NCI-H1436 (cell line): ENCODE data around the gene OSGIN1.

Experiments
- DNase-seq: peaks from one replicate; lab custom pipeline; 2025; lab: John Stamatoyannopoulos, UW

Gene OSGIN1

DNA sequence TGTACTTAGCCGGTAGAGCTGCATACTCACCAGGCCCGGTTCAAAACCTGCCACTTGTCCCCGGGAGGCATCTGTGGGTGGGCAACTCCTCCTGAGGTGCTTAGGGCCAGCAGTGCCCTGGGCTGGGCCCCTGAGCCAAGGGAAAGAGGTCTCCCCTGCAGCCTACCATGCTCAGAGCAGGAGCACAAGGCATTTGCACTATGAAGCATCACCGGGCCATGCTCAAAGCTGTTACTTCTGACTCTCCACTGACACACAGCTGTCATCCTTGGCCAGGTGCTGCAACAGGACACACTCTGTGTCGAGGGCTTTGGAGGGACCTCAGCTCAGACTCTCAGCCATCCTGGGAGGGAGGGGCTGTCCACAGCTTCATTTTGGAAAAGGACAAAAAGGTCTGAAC lies 52.4 kb downstream of the OSGIN1 start:
- no peak for DNase-seq

GRCh38 chr16:84007520-84007919 lies 54.5 kb downstream of the OSGIN1 start:
- DNase-seq: no peak

DNA sequence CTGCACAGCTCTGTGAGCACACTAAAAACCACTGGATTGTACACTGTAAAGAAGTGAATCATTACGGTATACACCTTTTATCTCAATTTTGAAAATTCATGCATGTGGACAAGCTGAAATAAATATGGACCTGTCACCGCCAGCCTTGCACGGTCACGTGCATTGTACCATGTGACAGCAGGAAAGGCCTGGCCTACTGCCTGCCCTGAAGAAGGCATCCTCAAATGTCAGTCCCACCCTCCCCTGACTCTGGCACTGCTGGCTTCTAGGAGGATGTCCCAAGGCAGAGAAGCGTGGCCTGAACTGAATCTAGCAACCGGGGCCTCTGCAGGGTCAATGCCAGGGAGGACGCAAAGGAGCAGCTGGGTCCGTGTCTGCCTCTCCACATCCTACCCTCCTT lies 54.9 kb downstream of the OSGIN1 start:
- DNase-seq: no peak

DNA sequence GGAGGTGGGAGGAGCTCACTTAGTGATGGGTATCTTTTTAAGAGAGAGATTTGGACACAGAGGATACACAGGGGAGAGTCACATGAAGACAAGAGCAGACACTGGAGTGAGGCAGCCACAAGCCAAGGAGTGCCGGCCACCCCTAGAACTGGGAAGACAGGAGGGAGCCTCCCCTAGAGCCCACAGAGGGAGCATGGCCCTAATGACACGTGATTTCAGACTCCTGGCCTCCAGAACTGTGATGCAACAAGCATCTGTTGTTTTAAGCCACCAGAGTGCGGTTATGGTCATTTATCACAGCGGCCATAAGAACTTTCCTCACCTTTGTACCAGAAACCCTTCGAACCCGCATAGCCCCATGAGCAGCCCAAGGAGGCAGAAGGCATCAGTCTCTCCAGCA lies 56.2 kb downstream of the OSGIN1 start:
- DNase-seq: no peak

DNA sequence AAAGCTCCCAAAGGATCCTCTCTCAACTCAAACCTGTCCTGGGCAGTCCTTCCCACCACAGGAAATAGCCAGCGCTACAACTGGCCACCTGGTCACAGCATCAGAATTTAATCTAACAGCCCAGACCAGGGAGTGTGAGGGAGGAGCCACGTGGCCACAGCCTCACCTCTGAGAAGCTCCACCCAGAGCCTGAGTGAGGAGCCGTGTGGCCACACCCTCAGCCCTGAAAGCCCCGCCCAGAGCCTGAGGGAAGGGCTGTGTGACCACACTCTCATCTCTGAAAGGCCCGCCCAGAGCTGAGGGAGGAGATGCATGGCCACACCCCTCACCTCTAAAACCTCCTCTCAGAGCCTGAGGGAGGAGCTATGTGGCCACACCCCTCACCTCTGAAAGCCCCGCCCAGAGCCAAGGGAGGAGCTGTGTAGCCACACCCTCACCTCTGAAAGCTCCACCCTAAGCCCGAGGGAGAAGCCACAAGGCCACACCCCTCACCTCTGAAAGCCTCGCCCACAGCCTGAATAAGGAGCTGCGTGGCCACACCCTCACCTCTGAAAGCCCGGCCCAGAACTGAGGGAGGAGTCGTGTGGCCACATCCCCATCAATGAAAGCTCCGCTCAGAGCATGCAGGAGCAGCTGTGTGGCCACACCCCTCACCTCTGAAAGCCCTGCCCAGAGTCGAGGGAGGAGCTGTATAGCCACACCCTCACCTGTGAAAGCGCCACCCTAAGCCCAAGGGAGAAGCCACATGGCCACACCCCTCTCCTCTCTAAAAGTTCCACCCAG lies 60.9 kb downstream of the OSGIN1 start:
- DNase-seq: peak; percentile 99

- no peak for DNase-seq
Observed at GRCh38 chr16:84014570-84015327, 61.7 kb downstream of the OSGIN1 start.

DNA sequence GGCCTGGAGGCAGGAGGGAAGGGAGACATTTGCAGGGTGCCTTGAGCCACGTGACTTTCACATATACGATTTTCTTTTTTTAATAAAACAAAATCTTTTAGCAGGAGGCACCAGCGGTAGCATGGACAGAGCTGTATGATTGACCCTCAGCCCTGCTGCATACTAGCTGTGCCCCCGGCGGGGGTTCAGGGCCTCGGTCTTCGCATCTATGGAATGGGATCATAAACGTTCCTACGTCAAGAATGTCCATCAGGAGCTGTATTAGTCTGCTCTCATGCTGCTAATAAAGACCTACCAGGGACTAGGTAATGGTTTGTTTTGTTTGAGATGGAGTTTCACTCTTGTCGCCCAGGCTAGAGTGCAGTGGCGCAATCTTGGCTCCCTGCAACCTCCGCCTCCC lies 62.4 kb downstream of the OSGIN1 start:
- no peak for DNase-seq
